SKM-1 (cell line): ENCODE data around the gene AZGP1.
A peak's percentile ranks its signal among the peaks of the same experiment; 100 is the strongest.
"Not testable (repeated sequence)": the region's sequence is repeated elsewhere in the genome, so short reads cannot be mapped to it uniquely, and the experiment has no call there.

ENCODE experiments used
- DNase-seq: peaks from one replicate; lab custom pipeline; 2025; ENCODE audit not compliant: unreplicated experiment; lab: John Stamatoyannopoulos, UW

The AZGP1 gene

DNA sequence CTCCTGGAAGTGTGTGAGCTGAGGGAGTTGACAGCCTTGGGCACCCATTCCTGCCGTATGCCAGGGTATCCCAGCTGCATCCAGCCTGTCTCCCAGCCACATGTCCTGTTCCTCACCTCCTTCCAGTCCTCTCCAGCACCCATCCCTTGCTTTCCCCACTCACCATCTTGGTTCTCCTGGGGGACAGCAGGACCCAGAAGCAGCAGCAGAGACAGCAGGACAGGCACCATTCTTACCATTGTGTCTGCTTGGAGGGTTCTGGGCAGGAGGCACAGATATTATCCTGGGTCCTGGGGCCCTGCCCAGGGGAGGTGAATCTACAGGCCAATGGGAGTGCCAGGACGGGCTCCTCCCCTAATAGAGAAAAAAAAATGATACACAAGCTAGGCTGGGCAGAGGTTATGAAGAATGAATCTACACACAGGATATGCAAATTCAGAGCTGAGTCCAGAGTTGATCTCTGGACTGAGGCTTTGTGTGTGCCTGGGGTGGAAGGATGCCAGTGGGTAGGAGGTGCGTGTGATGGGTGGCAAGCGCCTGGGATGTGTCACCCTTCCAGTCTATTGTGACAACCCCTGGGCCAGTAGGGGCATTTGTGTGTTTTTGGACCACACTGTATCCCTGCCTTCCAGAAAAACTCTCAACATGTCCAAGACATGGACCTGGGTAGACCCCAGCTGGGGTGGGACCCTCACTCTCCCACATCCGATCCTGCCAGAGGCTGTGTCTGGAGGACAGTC lies at the start of gene AZGP1:
AZGP1 (minus strand) TSS at position 250 of the 740 bp plus-strand sequence; CDS start at position 239, 11 bp downstream.
- DNase-seq, result no peak

DNA sequence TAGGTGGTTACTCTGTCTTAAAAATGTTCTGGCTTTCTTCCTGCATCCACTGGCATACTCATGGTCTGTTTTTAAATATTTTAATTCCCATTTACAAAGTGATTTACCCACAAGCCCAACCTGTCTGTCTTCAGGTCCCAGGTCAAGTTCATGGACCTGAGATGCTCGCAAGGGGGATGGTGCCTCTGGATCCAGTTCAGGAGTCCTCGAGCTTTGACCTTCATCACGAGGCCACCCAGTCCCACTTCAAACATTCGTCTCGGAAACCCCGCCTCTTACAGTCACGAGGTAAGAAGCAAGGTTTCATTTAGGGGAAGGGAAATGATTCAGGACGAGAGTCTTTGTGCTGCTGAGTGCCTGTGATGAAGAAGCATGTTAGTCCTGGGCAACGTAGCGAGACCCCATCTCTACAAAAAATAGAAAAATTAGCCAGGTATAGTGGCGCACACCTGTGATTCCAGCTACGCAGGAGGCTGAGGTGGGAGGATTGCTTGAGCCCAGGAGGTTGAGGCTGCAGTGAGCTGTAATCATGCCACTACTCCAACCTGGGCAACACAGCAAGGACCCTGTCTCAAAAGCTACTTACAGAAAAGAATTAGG lies 48.3 kb upstream of the AZGP1 start:
- DNase-seq, result no peak

DNA sequence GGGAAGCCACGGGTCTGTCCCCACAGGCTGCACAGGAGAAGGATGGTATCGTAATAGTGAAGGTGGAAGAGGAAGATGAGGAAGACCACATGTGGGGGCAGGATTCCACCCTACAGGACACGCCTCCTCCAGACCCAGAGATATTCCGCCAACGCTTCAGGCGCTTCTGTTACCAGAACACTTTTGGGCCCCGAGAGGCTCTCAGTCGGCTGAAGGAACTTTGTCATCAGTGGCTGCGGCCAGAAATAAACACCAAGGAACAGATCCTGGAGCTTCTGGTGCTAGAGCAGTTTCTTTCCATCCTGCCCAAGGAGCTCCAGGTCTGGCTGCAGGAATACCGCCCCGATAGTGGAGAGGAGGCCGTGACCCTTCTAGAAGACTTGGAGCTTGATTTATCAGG lies 47.7 kb upstream of the AZGP1 start:
- no peak for DNase-seq

DNA sequence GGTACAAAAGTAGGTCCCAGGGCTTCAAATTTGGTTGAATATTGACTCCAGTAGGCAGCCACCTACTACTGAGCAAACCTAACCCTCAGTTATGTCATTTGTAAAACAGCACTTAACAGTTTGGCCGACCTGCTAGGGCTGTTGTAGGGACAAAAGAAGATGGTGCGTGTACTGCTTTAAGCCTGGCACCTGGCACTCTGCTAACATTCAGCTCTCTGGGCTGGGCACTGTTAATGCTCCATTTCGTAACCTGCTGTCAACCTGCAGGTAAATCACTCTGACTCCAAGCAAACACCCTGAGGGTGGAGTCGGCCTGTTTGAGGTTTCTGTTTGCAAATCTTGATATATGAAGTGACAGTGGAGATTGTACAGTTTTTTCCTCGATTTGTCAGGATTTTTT lies 46.8 kb upstream of the AZGP1 start:
- DNase-seq, result no peak

DNA sequence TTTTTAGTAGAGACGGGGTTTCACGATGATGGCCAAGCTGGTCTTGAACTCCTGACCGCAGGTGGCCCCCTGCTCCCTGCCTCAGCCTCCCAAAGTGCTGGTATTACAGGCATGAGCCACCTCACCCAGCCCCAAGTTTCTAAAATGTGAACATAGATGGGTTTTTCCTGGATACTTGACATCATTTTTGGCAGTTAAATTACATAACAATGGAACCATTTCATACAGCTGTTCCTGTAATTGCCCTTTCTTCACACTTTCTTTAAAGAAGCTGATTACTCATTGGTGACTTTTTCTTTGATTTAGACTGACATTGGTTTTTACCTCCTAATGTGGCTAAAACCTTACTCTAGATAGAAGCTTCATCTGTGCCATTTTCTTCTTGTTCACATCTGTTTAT lies 45.5 kb upstream of the AZGP1 start:
- DNase-seq, result no peak

DNA sequence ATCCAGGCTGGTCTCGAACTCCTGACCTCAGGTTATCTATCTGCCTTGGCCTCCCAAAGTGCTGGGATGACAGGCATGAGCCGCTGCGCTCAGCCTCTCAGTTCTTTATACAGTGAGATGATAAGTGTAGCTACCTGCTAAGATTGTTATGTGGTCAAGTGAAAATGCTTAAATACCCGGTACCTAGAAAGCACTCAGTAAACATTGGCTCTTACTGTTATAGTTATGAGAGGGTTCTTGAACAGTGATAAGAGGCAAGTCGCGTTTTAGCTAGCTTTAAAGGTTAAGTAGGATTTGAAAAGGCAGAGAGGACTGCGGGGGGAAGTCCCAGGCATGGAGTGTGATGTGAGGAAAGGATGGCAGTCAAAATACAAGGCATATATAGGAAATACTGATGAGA lies 44.1 kb upstream of the AZGP1 start:
- no peak for DNase-seq

DNA sequence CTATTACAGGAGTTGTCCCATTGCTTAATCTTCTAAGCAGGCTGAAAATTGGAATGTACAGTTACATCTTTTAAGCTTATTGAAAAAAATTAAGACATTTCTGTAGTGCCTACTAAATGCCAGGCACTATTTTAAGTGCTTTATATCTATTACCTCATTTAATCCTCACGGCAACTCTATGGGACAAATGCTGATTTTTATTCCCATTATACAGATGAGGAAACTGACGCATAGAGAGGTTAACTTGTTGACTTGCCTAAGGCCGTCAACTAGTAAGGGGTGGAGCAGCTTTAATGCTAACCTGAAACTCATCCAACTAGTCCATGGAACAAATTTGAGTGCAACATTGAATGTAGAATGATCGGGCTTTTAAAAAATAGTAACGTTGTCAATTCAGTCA lies 42.0 kb upstream of the AZGP1 start:
- no peak for DNase-seq

DNA sequence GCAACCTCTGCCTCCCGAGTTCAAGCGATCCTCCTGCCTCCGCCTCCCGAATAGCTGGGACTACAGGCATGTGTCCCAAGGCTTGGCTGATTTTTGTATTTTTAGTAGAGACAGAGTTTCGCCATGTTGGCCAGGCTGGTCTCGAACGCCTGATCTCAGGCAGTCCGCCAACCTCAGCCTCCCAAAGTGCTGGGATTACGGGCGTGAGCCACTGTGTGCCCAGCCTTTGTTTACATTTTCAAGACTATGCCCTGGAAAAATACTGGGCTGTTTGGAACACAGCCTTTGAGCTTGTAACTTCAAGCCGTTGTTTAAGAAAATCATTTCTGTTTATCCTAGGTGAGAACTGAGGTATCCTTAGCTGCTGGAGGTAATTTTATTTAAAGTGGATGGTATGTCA lies 41.5 kb upstream of the AZGP1 start:
- no peak for DNase-seq

DNA sequence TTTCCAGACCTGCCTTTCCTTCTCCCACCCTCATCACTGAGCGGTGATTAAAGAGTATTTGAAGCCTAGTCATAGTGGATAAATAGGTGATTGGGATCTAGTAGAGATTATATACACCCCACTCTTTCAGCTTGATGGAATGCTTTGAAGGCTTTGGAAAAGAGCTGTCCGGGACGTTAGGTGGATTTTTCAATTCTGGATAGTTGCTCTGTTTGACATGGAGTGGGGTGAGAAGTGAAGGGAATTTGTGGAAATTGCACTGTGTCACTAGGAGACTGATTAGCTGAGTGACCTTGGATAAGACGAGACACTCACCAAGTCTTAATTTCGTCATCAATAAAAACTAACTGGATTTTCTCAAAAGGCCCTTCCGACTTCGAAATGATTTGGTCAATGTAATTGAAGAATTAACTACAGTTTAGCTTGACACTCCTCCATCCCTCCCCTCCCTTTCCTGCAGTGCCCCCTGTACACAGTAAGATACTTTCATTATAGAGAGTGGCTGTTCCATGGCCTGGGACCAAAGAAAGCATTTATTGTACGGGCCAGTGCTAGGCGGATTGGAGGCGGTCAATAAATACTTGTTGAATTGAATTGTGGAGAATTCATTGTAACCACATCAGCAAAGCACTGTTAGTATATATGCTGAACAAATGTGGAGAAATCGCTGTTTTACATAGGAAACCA lies 40.5 kb upstream of the AZGP1 start:
- DNase-seq, result no peak

DNA sequence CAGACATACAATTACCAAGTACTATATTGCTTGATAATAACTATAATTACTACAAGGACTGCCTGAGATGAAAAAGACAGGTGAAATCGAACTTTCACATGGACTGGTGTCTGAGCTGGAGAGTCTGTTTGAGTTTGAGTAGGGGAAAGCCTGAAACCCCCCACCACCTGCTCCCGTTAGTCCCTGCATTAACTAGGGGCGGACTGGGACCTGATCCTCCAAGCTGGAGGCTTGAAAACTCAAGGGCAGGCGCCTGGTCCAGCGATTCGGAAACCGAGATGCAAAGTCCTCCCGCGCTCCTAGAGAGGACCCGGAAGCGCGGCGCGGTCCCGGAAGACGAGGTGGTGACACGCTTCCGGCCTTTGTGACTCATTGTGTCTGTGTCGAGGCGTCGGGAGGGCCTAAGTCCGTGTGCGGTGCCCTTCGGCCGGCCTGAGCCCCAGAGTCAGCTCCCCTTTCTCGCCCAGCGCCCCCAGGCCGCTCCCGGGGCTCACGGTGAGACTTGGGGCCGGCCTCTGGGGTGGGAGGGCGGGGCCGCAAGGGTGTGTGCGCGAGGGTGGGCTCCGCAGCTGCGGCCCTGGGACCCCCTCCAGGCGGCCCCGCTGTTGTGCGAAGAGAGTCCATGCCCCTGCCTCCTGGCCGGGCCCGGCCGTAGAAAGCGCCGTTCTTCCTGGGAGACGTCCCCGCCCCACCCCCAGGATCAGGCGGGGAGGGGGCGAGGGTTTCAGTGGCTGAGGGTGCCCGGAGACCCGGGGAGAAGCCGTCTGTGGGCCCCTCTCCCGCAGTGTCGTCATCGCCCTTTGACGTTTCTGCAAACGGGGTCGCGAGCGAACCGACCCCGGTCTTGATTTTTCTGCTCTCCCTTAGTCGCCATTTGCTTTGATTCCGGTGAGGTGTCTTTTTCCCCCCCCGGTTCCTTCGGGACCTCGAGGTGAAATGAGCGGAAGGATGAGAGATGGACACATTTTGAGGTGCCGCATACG lies 39.7 kb upstream of the AZGP1 start, which contains the start of gene ZKSCAN1:
ZKSCAN1 (plus strand) TSS at position 365 of the 983 bp plus-strand sequence. CDS start 7,911 bp downstream, outside the sequence.
- DNase-seq, result peak; percentile 75

DNA sequence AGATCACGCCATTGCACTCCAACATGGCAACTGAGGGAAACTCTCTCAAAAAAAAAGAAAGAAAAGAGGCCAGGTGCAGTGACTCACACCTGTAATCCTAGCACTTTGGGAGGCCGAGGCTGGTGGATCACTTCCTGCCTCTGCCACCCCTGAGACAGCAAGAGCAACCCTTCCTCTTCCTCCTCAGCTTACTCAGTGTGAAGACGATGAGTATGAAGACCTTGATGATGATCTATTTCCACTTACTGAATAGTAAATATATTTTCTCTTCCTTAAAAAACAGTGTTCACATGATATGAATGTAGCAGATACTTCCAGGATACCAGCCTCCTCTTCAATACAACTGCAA lies 37.5 kb upstream of the AZGP1 start:
- no peak for DNase-seq

DNA sequence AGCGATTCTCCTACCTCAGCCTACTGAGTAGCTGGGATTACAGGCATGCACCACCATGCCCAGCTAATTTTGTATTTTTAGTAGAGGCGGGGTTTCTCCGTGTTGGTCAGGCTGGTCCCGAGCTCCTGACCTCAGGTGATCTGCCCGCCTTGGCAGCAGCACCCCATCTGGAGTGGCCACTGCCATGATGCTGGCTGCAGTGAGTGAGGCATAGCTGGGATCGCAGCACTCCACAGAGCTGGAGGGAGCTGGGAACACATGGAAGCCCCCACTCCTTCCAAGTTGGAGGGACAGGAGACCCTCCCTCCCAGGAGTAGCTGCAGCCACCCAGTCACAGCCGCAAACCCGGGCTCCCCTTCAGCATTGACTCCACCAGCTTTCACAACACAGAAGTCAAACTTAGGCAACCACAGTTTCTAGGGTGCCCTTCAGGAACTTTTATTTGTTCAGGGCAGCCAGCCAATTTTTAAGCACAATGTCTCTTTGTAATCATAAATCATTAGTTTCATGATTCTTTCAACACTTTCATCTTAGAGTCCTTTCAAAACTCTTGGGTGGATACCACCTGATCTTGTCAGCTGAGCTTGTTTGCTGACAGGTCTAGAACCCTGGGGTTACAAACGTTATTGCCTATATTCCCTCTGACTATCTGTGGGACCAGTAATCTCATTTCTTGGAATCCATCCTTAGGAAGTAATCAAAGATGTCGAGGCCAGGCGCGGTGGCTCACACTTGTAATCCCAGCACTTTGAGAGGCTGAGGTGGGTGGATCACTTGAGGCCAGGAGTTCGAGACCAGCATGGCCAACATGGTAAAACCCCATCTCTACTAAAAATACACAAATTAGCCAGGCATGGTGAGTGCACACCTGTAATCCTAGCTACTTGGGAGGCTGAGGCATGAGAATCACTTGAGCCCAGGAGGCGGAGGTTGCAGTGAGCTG lies 36.8 kb upstream of the AZGP1 start:
- DNase-seq, result not testable (repeated sequence)

DNA sequence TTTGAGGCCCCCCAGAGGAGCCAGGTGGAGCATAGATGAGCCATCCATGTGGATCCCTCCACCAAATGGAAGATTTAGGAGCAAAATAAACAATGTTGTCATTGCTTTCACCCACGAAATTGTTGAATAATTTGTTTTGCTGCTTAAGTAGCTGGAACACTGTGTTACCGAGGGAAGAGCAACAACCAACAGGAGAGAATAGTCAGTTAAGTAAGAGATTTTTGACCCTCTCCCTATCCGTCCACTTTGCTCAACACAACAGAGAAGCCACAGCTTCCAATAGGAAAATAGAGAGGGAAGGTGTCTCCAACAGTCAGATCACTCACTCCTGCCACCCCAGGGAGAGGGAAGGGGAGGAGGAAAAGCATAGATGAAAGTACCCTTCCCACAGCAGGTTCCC lies 35.7 kb upstream of the AZGP1 start:
- DNase-seq, result no peak

DNA sequence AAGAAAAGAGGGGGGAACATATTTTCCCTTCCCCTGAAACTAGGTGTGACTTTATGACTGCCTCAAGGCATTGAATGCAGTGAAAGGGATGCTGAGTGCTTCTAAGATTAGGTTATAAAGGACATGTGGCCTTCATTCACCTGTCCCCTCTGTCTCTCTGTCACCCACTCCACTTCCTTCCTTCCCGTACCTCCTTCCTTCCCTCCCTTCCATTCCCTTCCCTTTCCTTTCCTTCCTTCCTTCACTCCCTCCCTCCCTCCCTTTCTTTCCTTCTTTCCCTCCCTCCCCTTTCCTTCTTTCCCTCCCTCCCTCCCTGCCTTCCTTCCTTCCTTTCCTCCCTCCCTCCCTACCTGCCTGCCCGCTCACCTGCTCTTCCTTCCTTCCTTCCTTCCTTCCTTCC lies 35.1 kb upstream of the AZGP1 start:
- DNase-seq, result no peak

DNA sequence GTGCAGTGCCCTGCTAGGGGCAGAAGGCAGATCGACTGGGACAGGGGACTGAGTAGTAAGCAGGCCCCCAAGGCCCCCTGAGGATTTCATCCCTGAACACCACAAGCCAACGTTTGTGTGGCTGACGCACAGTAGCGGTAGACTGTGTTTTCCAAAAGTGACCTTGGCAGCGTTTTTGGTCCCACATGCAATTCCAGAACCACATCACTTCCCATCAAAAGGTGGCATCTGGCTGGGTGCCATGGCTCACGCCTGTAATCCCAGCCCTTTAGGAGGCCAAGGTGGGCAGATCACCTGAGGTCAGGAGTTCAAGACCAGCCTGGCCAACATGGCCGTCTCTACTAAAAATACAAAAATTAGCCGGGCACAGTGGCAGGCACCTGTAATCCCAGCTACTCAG lies 34.1 kb upstream of the AZGP1 start:
- DNase-seq, result not testable (repeated sequence)

DNA sequence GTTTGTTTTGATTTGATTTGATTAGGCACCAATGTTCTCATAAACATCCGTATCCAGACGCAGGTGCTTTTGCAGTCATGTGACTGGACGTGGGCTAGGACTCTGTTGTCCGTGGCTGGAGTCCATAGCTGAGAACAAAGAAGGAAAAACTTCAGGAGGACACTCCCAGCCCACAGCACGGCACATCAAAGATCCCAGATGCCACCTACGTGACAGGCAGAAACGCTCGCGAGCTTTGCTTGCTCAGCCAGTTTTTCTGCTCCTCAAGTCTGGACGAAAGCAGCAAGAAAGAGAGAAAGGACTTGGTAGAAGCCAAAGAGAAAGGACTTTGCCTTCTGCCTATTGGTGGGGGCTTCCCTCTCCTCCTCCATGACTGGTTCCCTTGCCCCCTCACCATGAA lies 32.7 kb upstream of the AZGP1 start:
- no peak for DNase-seq

DNA sequence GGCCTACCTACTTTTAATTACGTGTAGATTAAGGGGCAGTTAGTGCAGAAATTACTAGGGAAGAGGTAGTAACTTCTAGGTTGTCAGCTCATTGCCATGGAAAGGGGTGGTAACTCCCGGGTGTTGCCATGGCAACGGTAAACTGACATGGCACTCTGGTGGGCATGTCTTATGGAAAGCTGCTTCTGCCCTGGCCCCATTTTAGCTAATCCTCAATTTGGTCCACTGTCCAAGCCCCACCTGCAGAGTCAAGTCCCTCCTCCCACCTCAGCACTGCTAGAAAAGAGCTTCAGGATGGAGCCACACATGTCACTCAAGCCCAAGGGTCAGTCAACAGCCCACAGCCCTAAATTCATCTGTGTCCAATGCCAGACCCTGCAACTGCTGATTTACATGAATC lies 32.1 kb upstream of the AZGP1 start:
- no peak for DNase-seq

DNA sequence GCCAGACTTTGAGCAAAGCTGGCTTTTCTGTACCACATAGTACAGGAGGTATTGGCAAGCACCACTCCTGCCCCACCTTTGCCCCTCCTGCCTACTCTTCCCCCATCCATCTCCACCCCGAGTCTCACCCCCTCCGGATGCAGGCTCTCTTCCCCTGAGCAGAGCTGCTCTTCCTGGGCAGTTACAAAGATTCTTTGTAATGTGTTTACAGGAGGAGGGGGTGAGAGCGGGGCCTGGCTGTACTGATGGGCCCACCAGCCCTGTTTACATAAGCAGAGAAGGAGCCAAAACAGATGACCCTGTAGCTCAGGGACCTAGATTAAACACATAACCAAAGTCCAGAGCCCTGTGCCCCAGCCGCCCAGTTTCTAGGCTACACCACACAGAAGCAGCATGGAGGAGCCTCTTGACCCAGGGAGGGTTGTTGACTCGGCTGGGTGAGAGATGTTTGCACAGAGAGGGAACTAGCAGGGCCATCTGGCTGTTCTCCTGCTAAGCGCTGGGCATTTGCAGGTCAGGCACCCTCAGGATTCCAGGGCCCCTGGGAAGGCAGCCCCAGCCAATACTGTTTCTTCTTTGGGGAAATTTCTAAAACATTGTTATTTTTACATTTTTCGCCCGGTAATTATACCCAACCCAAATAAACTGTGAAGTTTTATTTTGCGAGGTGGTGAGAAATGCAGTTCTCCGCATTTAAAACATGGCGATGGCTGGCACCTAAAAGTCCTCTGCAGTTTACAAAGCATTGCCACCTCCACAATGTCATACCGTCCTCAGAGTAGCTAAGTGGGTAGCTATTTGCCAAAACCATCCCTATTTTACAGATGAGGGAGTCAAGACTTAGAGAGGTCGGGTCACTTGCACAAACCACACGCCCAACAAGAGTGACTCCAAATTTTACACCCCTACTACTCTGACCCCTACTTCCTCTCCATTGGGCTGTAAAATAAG lies 28.2 kb upstream of the AZGP1 start:
- DNase-seq, result no peak

DNA sequence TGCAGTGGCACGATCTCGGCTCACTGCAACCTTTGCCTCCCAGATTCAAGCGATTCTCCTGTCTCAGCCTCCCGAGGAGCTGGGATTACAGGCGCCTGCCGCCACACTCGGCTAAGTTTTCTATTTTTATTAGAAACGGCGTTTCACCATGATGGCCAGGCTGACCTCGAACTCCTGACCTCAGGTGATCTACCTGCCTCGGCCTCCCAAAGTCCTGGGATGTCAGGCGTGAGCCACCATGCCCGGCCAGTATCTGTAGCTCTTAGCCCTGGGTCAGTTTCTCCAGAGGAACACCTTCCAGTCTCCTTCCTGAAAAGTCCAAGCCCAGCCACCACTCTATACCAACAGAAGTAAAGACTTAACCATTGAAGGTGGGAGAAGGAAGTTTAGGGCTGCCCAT lies 24.4 kb upstream of the AZGP1 start:
- no peak for DNase-seq
